Ureter (tissue), 1 donor: ENCODE results near the gene HMGN2. TPM values are rescaled to one million over a fixed set of nuclear protein-coding genes. Genes with fewer than 3 reads are reported as not detected.

Experiments
- total RNA-seq: library from RNA; stranded (reverse); gene quantifications from one replicate; pipeline ENCODE4 v1.2.4, GENCODE V29; 2023
- donor health status: DM: yes; HTN: yes; CAD: no.

Gene HMGN2
- total RNA-seq, 1 donor from 2014 or later: 400 TPM

Other genes with a start within 250 kb of the HMGN2 start
- 13.1 TPM for gene CEP85, start 238.2 kb upstream of the HMGN2 start, total RNA-seq
- 145 TPM for gene SH3BGRL3, start 192.4 kb upstream of the HMGN2 start, total RNA-seq
- gene UBXN11, start 165.8 kb upstream of the HMGN2 start, total RNA-seq: 30.3 TPM
- 9.8 TPM for gene CD52, start 154.5 kb upstream of the HMGN2 start, total RNA-seq
- 25.2 TPM for gene CRYBG2, start 118.3 kb upstream of the HMGN2 start, total RNA-seq
- gene ZNF683, start 99.7 kb upstream of the HMGN2 start, total RNA-seq: 1.2 TPM
- not detected for gene LIN28A, start 61.6 kb upstream of the HMGN2 start, total RNA-seq
- 59.7 TPM for gene DHDDS, start 40.1 kb upstream of the HMGN2 start, total RNA-seq
- 23.2 TPM for gene RPS6KA1, start 57.3 kb downstream of the HMGN2 start, total RNA-seq
- gene ARID1A, start 223.6 kb downstream of the HMGN2 start, total RNA-seq: 119 TPM